Measurements from ENCODE around the gene GNRHR.
"Not testable (repeated sequence)": the region's sequence is repeated elsewhere in the genome, so short reads cannot be mapped to it uniquely, and the experiment has no call there.

The GNRHR gene

GRCh38 chr4:67754288-67754687 is at the start of gene GNRHR:
TSS of gene GNRHR (minus strand) at chr4:67754388. CDS start at chr4:67754335, 53 bp downstream.
- no peak for DNase-seq (ENCODE audit: low read depth)

DNA sequence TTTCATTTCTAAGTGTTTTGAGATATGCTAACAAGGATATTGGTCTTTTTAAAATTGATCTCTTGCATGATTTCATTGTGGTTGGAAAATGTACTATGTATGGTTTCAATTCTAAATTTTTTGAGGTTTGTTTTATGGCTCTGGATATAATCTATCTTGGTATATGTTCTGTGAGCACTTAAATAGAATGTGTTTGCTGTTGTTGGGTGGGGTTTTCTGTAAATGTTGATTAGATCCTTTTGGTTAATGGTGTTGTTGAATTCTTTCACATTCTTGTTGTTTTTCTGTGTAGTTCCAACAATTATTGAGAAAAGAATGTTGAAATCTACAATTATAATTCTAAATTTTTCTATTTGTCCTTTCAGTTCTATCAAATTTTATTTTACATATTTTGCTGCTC is 42.6 kb upstream of the GNRHR start:
- DNase-seq (ENCODE audit: low read depth), result no peak

GRCh38 chr4:67790721-67791120 is 36.5 kb upstream of the GNRHR start:
- no peak for DNase-seq (ENCODE audit: low read depth)

DNA sequence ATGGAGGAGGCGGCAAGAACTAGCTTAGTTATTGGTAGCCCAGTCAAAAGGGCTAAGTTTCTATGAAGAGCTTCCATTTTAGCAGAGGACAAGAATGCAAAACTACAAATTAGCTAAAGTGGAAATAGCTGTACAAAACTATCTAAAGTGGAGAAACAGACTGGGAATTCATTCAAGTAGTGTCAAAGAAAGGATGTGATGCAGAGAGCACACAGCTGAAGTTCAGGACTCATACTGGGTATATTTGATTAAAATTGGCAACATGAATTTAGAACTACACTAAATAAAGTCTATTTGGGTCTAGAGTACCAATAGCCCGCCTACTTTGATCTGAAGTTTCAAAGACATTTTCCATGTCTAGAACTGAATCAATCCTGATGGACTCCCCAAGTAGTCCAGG is 33.1 kb upstream of the GNRHR start:
- DNase-seq (ENCODE audit: low read depth), result no peak

- no peak for DNase-seq (ENCODE audit: low read depth)
Measured at GRCh38 chr4:67785528-67785927, 31.3 kb upstream of the GNRHR start.

- DNase-seq (ENCODE audit: low read depth), result no peak
Measured at GRCh38 chr4:67779631-67780030, 25.4 kb upstream of the GNRHR start.

GRCh38 chr4:67776746-67777145 is 22.6 kb upstream of the GNRHR start:
- DNase-seq (ENCODE audit: low read depth), result no peak

DNA sequence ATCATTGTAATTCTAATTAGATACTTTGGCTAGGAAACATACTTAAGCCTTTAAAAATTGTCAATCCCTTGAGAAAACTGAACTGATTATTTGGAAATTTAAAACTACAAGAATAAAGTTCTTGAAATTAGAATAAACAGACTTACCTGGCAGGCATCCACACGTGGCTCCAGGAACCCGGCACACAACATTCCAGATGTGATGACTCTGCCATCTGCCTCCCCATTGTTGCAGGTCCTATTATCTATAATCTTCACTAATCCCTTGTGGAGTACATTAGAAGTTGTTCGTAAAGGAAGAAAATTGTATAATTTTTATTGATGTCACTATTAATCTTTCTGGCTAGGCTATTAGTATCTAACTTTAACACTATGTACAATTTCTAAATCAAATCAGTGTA is 16.2 kb upstream of the GNRHR start:
- no peak for DNase-seq (ENCODE audit: low read depth)

DNA sequence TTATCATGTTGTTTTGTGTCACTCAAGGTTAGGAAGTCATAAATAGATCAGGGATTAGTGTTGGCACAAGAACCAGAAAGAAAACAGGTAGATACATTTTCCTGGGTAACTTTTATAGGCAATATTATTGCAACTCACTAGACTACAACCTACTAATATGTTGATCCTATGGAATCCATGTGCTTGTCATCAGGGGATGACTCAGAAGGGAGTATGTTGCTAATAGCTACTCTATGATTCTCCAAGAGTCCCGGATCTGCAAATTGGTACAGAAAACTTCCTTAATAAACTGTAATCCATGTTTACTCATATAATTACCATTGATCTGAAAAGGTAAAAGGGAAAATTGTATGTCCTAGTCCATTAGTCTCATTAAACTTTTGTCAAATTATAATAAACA is 11.7 kb upstream of the GNRHR start:
- no peak for DNase-seq (ENCODE audit: low read depth)

GRCh38 chr4:67765401-67765800 is 11.2 kb upstream of the GNRHR start:
- no peak for DNase-seq (ENCODE audit: low read depth)

GRCh38 chr4:67764183-67764582 is 10.0 kb upstream of the GNRHR start:
- DNase-seq (ENCODE audit: low read depth), result no peak

DNA sequence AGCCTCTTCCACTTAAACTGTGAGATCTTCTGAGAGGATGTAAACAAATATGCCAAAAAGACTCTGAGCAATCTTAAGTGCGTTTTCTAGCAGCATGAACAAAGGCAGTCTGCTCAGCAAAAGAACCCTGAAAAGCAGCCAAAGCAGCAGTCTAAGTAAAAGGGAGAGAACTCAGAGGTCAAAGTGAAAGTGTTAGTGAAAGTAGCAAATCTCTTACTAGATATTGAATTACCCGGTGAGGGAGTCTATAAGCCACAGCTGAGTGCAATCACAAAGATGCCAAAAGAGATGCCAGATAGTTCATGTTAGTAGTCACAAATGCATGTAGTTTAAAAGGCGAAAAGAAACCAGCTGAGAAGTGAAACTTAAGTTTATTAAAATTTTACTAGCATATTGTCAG is 7.9 kb upstream of the GNRHR start:
- no peak for DNase-seq (ENCODE audit: low read depth)

- DNase-seq (ENCODE audit: low read depth), result not testable (repeated sequence)
Measured at GRCh38 chr4:67756991-67757390, 2.8 kb upstream of the GNRHR start.

- no peak for DNase-seq (ENCODE audit: low read depth)
Measured at GRCh38 chr4:67755974-67756373, 1.8 kb upstream of the GNRHR start.

DNA sequence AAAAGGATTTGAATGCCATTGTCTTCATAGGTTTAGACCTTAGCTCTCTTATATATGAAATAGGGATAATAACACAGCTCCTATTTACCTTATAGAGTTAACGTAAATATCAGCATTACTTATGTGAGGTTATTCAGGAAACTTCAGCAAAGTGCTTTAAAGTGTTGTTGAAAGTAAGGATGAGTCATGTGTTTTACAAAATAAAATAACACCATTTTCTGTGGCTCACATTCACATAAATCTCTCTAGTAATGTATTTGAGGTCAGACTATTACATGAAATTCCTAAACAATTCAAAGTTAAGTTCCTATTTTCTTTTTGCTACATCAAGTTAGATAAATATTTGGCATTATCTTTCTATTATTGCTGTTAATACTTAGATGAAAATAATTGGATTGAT is 2.9 kb downstream of the GNRHR start:
- no peak for DNase-seq (ENCODE audit: low read depth)

DNA sequence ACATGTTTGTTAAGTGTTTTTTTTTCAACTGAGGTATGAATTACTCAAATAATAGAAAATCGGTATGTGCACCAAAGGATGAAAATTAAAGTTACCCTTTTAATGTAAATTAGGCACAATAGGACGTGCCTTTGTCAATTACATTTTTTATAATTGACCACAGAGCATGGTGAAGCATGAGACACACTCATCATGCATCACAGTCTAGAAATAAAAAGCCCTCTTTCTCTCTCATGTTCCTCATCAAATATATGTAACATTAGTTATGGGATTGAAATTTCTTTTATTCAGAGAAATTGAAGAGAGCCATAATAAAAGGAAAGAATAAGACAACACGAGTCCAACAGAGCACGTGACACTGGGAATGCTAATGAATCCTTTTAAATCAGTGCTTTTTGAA is 3.5 kb downstream of the GNRHR start:
- no peak for DNase-seq (ENCODE audit: low read depth)

DNA sequence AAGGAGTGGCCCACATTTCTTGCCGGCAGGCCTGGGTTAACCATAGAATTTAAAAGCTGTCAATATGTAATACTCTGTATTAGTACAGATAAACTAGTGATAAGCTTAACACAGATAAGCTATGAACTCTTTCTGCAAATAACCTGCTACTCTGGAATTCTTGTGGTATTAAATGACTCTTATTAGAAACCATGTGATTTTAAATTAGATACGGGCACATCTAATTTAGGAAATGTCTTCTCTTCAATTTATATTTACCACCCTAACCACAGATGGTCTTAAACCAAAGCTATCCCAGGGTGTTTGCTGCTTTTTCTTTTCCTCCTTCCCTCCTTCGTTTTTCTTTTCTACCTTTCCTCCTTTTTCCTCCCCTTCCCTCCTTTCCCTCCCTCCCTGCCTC is 4.9 kb downstream of the GNRHR start:
- no peak for DNase-seq (ENCODE audit: low read depth)

DNA sequence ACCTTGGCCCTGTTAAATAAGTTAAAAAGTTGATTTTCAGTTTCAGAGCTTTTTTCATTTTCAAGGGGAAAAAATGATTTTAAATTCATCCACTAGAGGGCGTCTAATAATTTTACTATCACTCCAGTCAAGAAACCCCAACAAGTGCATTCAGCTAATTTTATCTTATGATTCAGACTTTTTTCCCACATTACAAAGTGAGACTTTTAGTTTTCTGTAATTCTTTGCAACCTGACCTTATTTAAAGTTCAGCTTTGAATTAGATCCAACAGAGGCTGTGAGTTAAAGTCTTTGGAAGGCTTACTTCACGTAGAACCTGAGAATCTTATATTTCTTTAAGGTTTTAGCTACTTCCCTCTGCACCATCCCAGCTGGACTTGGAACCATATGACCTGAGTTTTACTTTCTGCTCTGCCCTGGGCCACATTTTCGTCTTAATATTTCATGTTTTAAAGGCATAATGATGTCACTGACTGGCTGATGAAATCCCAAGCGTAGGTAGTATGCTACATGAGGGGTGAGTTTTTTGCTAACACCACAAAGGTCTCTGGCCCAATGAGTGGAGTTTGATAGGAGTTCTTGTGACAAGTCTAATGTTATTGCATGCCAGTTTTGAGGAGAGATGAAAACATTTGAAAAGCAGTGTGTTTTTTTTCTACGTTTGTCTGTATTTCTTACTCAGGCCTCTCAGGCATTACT is 7.2 kb downstream of the GNRHR start:
- DNase-seq (ENCODE audit: low read depth), result no peak

DNA sequence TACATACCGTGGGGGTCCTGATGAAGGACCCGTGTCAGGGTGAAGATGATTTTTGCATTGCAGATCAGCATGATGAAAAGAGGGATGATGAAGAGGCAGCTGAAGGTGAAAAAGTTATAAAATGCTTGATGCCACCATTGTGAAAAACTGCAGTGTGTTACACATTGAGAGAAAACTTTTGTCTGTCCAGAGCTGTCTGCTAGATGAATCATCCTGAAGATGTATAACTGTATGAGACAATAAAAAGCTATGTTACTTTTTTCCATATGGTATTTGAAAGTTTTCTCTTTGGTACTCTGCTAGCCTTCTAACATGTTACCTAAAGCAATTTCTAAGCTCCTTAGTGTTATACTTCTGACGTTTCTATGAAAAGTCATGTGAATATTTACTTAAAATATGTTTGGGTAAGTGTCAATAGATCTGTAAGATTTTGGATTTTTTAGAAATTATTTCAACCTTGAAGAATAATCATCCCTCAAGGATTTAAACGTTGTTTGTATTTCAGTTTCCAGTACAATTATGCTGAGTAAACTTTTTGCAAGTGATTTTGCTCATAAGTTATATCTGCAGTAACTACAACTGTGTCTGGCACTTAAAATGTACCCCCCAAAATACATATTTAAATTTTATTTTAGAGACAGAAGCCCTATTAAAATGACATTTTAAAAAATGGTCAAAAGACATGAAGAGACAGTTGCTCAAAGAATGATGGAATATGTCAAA is 9.5 kb downstream of the GNRHR start:
- DNase-seq (ENCODE audit: low read depth), result no peak

DNA sequence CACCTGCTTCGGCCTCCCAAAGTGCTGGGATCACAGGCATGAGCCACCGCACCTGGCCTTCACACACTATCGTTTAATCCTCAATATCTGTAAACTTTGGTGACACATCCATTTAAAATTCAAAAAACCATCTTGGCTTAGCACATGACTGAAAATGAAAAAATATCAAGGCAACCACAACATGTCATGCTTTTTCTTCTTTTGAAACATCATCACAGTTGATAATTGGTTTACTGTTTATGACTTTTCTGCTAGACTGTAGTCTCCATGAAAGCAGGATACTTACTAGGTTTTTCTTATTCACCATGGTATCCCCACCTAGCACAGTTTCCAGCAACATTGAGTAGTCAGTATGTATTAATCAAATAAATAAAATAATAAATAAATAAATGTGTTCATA is 11.0 kb downstream of the GNRHR start:
- no peak for DNase-seq (ENCODE audit: low read depth)

DNA sequence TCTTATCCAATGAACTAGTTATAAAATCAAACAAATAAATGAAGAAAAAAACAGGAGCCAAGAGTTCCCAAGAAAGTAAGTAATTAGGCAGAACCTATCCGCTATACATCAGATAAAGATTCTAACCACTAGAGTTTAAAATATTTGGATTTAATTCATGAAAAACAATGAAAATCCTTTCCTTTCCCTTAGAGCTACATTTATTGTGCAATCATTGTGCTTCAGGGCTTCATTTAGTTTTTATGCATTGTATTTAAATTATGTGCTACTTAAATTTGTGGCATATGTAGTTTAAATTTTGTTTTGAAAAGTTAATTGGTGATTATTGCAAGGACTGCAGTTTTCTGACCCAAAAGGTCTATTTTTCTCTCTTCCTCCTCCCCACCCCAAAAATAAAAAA is 17.9 kb downstream of the GNRHR start:
- no peak for DNase-seq (ENCODE audit: low read depth)

GRCh38 chr4:67735325-67735724 is 18.9 kb downstream of the GNRHR start:
- DNase-seq (ENCODE audit: low read depth), result no peak

DNA sequence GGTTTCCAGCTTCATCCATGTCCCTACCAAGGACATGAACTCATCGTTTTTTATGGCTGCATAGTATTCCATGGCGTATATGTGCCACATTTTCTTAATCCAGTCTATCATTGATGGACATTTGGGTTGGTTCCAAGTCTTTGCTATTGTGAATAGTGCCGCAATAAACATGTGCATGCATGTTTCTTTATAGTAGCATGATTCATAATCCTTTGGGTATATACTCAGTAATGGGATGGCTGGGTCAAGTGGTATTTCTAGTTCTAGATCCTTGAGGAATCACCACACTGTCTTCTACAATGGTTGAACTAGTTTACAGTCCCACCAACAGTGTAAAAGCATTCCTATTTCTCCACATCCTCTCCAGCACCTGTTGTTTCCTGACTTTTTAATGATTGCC is 23.7 kb downstream of the GNRHR start:
- DNase-seq (ENCODE audit: low read depth), result not testable (repeated sequence)
